Prostate gland (tissue), 2 donors: Measurements from ENCODE around the gene ASIP.

ENCODE experiments used
- CTCF ChIP-seq, 4 experiments: fragments of 200-600 bp in 2 of 4; fragments of 450-650 bp in 2 of 4; sonication (generic) in 2 of 4; IDR thresholded peaks; 1 replicate in 3 of 4; 2 replicates in 1 of 4; pipeline ENCODE4 v1.5.1; 2016 to 2019; ENCODE audit warnings: antibody characterized with exemption in 4 of 4, mild to moderate bottlenecking in 2 of 4, moderate library complexity in 2 of 4
- POLR2AphosphoS5 ChIP-seq: sonication (generic); formaldehyde crosslinking; IDR thresholded peaks from one replicate; pipeline ENCODE4 v1.6.1; 2017; ENCODE audit warnings: antibody characterized with exemption

DNA sequence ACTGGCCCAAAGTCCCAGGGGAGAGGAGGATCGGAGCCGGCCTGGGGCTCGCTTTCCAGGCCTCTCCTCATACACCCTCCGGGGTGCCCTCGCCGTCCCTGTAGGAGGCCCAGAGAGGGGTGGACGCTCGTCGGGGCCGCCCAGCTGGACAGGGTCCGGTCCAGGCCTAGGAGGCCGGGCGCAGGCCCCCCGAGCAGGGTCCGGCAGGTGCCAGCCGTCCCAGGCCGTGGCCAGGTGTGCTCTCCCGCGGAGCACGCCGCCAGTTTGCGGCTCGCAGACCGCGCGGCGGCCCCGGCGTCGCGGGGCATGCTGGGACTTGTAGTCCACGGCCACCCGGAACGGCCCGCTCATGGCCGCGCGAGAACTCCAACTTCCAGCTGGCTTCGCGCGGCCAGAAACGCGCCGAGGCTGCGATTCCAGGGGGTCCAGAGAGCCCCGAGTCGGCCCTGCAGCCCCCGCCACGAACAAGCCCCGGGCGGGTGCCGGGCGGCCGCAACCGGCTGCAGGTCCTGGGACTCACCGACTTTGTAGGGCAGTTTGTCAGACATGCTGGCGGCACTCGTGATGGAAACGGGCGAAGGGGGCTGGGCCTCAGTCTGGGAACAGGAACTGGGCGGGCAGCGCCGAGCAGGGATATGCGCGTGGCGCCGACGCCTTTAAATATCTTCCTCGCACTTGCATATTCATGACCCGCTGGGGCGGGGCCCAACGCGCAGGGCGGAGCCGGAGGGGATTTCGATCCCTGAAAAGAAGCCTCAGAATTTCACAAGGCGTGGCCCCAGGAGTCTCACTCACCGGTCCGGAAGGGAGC lies 61.7 kb downstream of the ASIP start, which contains the start of gene AHCY:
- TF ChIP-seq CTCF (IDR thresholded peaks at IDR 0.05) (peak in 1 of 4 experiments; percentile 18), POLR2AphosphoS5 (peak; percentile 95)
